ENCODE data around the gene PIEZO2. TPM values are rescaled to one million over a fixed set of nuclear protein-coding genes. Genes with fewer than 3 reads are reported as not detected.
A peak's percentile ranks its signal among the peaks of the same experiment; 100 is the strongest.
"Not testable (repeated sequence)": the region's sequence is repeated elsewhere in the genome, so short reads cannot be mapped to it uniquely, and the experiment has no call there.

The PIEZO2 gene
- total RNA-seq, 1 experiment from 2014 or later = not detected

DNA sequence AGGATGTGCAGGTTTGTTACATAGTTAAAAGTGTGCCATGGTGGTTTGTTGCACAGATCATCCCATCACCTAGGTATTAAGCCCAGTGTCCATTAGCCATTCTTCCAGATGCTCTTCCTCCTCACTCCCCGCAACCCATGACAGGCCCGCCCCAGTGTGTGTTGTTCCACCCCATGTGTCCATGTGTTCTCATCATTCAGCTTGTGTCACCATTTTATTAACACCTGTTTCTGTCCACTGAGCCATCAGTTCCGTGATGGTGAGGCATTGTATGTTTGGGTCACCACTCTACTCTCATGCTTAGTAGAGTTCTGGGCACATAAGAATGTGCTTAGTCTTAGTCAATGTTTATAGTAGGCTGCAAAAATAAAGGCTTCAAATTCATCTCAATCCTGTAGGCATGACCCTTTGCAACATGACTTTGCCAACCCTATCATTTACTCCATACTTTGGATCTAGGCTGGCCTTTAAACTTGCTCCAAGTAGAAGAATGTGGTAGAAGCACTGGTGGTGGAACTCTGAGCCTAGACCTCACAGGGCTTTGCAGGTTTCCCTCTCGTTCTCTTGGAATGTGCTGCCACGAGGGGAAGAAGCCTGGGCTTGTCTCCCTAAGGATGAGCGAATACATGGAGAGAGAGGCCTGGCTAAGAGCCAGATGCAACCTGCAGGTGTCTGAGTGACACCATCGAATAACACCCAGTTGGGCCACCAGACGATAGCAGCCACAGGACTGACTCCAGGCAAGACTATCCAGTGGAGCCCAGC, 462.0 kb downstream of the PIEZO2 start:
- DNase-seq (ENCODE audit: low spot score) = no peak

DNA sequence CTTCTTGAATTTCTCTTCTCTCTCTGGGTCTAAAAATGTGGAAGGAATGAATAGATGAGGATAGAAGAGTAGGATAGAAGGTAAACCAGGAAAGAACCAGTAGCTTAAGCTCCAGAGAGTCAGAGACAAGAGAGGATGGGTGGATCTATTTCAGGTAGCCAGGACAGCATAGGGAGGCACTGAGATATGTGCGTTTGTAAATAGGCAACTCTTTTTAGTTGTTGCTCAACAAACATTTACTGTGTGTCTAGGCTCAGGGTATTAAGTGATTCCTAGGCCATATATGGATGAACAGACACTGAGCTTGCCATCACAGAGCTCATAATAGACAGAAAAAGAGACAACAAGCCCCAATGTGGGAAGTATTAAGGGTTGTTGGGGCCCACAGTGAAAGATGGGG, 463.1 kb downstream of the PIEZO2 start:
- DNase-seq (ENCODE audit: low spot score) = no peak

DNA sequence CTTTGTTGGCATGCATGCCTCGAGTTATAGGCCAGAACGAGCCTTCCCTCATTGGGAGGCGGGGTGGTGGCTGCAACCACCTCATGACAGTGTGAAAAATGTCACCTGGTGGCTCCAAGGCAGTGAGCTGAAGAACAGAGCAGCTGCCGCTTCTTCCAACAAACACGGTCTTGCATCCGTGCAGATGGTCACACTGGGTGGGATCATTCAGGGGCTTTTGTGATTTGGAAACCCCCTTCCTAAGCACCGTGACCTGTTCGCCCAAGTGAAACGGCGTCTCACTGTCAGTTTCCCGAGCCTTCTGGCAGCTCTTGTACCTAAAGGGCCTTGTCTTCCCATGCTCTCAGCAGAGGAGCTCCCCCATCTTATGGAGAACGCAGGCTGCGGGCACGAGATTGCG, 463.9 kb downstream of the PIEZO2 start:
- DNase-seq (ENCODE audit: low spot score) = no peak

DNA sequence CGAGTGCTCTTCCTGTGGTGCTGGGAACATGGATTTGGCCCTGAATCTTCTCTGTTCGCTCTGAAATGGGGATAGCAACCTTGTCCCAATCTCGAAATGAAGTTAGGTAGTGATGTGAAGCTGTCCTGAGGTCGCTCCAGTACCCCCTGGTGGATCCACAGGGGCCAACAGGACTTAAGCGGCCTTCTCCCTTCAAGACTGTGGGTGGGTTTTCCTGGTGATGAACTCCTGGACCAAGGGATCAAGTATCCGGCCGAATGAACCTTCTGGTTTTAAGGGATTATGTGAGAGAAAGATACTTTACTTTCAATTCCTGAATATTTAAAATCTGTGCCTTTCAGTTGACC, 467.0 kb downstream of the PIEZO2 start:
- DNase-seq (ENCODE audit: low spot score) = peak; percentile 31

DNA sequence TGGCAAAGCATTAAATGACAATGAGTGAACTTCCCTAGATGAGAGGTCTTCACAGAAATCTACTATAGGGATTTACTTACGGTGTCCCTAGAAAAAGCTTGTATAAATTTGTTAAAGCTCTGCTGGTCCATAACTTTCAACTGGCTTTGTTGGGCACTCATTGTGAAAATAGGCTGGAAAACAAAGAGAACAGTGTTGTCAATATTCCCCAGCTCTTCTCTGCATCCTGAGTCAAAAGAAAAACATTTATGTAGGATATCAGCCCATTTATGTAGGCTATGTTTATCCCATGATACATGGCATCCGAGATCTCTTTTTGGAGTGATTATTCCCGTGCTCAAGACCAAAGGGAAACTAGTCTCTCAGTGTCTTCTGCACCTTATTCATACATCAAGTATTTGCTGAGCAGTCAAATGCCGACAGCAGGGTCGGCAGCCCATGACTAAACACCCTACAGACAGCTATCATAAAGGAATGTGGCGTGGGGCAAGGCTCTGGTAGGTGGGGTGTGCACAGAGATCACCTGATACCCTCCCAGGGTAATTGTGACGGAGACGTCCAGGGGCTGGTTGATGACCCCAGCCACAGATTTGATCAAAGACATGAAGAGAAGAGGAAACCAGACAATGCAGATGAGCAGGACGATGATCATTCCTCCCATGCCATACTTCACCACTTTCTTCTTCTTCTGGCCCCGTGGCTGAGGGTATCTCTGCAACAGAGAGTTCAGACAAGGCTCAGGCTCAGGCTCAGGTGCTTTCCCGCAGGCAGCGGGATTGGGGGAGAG, 467.6 kb downstream of the PIEZO2 start:
- no peak for DNase-seq (ENCODE audit: low spot score)

DNA sequence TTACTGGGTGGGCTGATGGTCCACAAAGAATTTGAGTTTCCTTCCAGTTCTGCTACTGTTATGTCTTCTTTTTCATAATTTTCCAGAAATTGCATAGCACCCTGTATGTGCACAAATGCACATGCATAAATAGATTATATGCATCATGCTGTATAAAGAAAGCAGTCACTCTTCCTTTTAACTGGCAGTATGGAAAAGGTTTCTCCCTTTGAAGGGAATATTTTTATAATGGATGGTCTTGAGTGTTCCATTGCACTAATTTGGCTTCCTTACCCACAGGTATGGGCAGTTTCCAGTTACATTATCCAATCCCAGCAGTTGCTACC, 469.1 kb downstream of the PIEZO2 start:
- no peak for DNase-seq (ENCODE audit: low spot score)

DNA sequence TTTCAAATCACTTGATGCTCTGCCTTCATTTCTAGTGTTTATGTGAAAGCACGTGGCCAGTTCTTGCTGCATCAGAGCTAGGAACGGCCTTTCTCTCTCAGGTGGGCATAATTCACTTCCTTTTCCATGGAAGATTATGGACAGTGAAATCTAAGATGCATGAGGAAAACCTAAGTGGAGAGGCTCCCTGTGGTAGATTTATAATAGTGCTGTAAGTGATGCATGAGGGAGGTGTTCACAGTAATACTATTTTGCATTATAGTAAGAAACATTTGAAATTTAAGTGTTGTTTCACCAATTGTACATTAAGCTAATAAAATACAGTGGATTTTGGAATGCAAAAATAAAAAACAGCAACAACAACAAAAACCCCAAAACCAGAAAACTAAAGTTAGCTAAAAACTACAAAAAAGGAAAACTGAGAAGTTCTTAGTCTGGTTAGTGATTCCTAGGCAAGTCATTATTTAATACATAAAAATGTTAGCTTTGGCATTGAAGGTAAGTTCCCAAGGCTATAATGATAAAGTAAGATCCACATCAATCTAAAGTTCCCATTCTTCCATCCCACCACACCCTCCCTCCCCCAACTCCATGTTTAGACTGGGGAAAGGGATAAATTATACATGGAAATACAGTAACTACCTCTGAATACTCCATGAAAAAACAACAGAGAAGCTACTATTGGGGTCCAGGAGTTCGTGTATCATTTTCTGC, 469.7 kb downstream of the PIEZO2 start:
- DNase-seq (ENCODE audit: low spot score) = no peak

DNA sequence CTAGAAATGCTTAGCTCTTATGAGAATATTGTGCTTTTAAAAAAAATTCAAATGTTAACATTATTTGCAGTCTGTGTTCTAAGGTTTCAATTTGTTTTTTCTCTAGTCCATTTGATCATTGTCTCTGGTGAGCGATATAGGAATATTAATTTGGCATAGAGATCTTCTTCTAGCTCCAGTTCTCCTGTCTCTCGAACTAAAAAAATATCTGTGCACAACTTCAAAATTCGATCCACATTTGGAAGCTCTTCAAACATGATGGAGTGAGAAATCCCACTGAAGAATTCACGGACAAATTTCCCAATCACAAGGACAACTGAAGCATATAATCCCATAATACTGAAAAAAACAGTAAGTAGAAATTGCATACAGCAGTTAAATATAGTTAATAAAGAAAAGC, 477.9 kb downstream of the PIEZO2 start:
- DNase-seq (ENCODE audit: low spot score) = no peak

DNA sequence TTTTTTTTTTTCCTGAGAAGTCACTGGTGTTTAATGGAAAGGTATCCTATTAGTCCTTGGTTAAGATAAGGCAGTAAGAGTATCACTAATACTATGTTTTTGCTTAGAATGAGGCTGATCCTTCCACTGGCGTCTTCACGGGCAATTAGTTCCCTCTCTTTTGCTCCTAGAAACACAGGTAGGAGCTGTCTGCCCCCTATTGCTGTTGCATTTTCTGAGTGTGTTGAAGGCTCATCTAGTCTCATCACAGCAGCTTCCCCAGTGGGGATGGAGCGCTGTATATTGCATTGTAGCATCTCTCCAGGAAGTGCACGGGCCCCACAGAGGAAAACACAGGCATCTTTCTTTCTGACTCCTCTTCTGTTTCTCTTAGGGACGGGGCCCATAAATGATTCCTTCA, 478.5 kb downstream of the PIEZO2 start:
- no peak for DNase-seq (ENCODE audit: low spot score)

DNA sequence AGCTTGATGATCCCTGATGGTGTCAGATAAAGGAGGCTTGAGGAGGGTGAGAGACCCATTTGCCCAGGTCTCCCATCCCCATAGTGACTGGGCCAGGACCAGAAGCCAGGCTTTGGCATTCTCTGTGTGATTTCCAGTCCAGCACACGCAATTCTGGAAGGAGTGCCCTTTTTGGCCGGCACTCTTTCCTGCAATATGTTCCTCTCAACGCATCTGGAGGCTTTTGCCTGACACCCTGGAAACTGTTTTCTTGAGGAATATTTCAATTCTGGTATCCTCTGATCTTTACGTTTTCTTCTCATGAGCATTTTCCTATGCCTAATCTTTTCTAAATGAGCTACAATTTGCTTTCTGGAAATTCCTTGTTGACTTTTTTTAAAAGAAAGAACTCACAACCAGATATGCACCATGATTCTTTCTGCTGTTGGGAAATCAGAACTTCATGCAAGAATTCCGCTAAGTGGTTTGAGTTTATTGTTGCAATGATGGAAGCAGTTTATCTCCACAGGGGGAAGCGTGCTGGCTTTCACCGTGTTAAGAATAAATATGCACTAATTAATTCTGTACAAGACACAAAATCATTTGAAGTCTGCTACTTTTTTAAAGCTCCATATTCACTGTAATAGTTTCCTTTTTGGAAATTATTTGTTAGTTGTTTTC, 479.8 kb downstream of the PIEZO2 start:
- no peak for DNase-seq (ENCODE audit: low spot score)

DNA sequence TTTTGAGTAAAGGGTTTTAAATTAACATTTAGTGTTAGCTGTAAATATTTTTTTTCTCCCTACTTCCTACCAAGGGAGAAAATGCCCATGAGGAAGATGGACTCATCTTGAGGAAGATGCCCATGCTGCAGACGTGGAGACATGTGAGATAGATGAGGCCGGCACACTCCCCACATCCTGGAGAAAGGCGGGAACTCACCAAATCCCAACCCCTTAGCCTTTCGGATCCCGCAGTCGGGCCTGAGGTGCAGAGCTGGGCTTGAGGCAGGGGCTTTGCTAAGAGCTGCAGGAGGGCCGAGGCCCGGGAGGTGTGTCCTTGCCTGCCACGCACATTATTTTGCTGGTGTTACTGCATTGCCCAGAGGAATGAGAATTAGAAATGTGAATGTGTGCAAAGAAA, 485.6 kb downstream of the PIEZO2 start:
- DNase-seq (ENCODE audit: low spot score) = no peak

DNA sequence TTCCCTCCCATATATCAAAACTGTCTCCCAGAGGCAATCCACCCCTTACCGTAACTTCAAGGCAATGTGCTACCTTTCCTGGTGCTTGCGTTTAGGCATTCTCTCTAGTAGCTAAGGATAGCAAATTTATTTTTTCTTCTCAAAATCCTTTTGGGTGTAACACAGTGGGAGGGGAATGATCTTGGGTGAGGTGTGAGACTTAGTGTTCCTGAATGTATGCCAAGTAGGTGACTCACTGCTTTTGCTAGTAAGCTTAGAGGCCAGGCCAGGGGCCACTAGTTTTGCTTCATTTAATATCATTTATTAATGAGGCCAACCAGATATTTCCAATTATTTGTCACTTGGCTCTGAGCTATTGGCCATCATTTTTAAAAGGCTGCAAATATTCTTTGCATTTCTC, 488.1 kb downstream of the PIEZO2 start:
- DNase-seq (ENCODE audit: low spot score) = peak; percentile 15

DNA sequence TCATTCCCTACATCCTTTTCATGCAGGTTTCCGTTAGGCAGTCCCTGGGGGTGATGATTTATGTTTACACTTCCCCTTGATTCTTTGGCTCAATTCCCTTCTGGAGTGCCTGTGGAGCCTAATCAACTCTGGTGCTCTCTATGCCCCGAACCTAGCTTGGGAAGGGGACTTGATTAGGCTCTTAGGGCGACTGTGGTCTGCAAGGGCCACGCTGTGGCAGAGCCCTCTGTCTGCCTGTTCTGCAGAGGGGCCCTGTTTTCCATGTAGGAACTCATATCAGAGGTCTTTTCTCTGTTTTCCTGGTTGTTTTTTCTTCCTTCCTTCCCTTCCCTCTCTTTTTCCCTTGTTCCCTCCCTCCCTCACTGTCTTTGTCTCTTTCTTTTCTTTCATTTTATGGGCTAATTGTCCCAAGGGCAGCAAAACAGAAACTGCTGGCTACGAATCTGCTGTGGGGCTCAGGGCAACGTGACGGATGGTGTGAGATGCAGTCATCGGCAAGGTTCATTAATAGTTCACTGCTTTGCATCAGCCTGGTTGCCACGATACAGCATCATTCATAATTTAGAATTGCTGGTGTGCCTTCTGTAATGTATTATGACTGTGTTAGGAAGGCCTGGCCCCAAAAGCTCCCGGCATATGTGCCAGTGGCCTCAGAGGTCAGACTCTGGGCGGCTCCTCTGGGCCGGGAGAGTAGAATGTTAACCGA, 489.0 kb downstream of the PIEZO2 start:
- no peak for DNase-seq (ENCODE audit: low spot score)

DNA sequence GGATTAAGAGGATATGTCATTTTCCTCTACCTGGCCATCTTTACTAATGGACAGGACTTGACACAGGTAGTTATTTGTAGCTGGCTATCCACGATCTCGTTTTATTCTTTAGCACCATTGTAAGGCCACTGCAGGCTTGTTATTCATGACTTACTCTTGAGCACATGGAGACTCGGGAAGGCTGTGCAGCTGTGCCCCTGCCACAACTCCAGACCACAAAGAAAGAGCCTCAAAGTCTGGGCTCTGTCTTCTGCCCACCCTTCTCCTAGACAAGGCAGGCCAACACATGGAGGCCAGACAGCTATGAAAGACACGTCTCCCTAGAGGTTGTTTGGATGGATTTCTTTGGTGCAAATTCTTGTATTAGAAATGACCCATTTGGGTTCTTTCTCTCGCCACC, 489.8 kb downstream of the PIEZO2 start:
- no peak for DNase-seq (ENCODE audit: low spot score)

DNA sequence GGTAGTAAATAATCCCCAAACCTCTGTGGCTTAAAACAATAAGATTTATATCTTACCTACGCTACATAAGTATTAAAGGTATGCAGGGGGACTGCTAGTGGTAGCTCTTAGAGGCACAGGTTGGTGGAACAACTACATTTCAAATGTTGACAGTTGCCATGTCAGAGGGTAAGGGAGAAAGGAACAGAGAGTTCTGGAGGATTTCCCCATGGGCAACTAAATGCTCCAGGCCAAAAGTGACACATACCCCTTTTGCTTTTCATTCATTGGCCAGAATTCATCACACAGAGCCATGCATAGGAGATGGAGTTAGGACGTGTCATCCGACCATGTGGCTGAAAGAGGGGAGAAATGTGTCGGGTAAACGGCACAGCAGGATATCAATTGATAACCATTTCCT, 490.4 kb downstream of the PIEZO2 start:
- no peak for DNase-seq (ENCODE audit: low spot score)

DNA sequence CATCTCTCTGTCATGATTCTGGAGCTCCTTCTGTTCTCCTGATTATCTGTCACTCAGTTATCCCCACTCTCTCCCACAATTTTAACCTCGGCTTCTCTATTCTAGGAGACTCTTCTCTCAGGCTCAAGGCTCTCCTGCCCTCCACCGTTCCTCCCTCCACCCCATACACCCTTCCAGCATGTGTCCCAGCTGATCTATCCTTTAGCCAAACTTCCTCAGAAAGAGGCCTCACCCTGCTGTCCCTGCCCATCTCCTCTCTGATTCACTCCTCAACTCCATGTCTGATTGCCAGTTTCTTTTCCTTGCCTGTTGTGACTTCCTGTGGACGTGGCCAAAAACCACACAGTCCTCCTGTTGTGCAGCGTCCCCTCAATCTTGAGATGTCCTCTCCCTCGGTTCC, 505.4 kb downstream of the PIEZO2 start:
- not testable (repeated sequence) for DNase-seq (ENCODE audit: low spot score)

DNA sequence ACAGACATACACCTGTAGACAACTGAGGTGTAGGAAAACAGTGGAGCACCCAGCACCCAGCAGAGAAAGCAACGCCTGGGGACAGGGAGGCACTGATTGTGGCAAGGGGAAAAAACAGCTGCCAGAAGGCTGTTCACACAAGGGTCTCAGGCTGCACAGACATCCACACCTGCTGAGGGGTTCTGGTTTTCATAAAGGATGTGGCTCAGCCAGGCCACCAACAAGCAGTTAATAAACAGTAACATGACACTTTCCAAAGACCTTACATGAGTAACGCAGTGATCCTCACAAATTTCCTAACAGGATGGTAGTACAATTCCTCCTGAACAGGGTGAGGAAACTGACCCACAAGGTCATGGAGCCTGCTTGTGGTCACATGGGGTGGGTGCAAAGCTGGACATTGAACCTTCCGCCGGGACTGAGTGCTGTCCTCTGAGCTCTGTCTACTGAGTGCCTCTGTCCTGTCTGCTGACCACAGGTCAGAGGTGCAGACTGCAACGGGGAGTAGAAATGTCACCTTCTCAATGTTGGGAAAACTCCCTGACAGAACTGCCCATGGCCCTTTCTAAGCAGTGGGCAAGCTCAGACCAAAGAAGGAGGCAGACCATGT, 506.3 kb downstream of the PIEZO2 start:
- DNase-seq (ENCODE audit: low spot score) = not testable (repeated sequence)

DNA sequence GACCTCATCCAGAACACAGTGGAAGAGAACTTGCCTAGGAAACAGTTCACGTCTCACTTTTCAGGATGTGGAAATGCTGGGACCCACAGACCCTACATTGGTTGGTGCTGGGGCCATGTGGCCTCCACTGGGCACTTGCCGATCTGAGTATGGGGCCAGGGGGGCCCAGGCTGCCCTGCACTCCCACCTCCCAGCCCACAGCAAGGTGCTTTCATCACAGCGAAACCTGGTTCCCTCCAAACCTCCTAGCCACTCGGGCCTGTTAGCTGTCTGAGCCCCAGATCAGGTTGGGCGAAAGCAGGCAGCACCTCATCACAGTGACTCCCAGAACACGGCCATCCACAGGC, 510.9 kb downstream of the PIEZO2 start:
- DNase-seq (ENCODE audit: low spot score) = not testable (repeated sequence)

DNA sequence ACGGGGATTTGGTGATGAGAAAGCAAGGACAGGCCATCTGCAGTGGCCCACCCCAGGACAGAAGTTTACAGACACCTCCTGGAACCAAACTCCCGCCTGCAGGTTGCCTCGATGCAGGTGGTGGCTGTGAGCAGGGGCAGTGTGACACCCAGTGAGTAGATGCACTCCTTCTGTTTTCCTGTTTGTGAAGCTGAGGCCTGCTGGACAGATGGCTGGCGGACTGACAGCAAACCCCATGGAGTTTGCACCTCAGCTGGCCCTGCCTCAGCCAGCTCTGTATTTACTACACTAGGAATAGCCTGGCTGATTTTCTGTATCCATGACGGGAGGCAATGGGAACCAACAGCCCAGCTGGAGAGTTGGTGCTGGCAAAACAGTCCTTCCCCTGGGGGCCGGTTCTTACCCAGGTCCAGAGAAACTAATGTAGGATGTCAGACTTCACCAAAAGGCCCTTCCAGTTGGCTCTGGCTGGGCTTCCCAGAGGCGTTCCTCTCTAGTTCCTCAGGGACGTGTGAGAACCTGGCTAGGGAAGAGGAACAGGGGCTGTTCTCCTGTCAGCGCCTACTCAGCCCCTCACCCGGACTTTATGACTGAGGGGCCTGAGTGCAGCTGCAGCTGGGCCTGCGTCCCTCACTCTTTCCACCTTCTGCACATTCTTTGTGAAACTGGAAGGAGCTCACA, 511.4 kb downstream of the PIEZO2 start:
- DNase-seq (ENCODE audit: low spot score) = not testable (repeated sequence)

DNA sequence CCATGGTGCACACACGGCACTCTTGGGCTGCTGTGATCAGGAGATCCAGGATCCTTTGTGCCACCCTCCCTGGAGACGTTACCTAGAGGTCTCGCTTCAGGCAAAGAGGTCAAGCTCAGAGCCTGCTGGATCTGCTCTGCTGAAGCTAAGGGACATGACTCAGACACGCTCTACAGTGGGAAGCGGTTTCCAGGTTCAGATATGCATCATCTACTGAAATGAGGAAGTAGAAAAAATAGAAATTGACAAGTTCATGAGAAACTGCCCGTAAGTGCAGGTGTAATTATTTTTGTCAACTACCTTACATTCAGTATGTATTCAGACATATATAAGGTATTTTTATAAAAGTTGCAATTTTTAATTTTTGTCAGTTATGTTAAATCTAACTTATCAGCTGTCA, 520.3 kb downstream of the PIEZO2 start:
- DNase-seq (ENCODE audit: low spot score) = not testable (repeated sequence)

Data from HT-29 (cell line).